ENCODE results near the gene DNASE2B. TPM values are rescaled to one million over a fixed set of nuclear protein-coding genes. Genes with fewer than 3 reads are reported as not detected.
A peak's percentile ranks its signal among the peaks of the same experiment; 100 is the strongest.

Gene DNASE2B
- polyA plus RNA-seq, 3 donors = not detected

DNA sequence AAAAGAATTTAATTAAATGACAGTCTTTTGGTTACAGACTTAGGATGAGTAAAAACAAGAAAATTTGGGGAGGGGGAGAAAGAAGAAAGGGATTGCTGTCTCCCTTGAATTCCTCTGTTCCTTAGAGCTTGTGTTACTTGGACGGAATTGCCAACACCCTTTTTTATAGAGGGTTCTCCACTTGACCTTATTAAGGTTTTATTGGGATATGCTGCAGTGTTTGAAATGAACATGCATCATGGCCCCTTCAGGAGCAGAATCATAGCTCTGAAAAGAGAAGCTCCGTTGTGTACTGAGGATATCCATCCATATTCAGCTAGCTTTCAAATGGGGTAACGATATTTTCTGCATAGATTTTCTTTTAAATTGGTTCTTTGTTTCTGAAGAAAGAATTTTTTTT lies 48.2 kb upstream of the DNASE2B start:
- TF ChIP-seq, protein P1, sequence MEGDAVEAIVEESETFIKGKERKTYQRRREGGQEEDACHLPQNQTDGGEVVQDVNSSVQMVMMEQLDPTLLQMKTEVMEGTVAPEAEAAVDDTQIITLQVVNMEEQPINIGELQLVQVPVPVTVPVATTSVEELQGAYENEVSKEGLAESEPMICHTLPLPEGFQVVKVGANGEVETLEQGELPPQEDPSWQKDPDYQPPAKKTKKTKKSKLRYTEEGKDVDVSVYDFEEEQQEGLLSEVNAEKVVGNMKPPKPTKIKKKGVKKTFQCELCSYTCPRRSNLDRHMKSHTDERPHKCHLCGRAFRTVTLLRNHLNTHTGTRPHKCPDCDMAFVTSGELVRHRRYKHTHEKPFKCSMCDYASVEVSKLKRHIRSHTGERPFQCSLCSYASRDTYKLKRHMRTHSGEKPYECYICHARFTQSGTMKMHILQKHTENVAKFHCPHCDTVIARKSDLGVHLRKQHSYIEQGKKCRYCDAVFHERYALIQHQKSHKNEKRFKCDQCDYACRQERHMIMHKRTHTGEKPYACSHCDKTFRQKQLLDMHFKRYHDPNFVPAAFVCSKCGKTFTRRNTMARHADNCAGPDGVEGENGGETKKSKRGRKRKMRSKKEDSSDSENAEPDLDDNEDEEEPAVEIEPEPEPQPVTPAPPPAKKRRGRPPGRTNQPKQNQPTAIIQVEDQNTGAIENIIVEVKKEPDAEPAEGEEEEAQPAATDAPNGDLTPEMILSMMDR (IDR thresholded peaks at IDR 0.05) = no peak

DNA sequence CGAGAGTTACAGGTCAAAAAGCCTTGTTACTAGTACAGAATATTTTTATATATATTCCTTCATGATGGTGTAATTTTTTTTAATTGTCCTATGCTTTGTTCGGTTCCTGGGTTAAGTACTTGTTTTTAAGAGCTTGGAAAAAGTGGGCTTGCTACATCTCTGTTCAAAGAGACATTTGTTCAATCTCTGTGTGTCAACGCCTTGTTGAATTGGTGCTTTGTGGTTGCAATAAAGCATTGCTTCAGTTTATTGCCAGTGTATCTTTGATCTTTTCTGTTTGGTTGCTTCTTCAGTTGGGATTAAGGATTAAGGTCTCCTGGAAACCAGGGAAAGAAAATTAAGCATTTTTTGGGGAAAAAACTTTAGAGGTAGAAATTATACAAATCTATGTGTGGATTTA lies 47.7 kb upstream of the DNASE2B start:
- intact Hi-C loops (cut with micrococcal nuclease) = no loop called here
- no peaks in the 10 kb centered on the region for H3K9me3 ChIP-seq (replicated peaks in 1 of 2; ENCODE audit: control insufficient read depth in 1 of 2, insufficient read depth in 1 of 2, low read length in 2 of 2)
- Mint-ChIP-seq H3K4me3 (no peak overlapping the region), H3K27ac (peak overlapping the region in 1 of 7 donors; percentile 20), H3K4me1 (no peaks in the 10 kb centered on the region), H3K36me3 (no peaks in the 10 kb centered on the region), H3K27me3 (ENCODE audit: low read depth in 3 of 3) (no peaks in the 10 kb centered on the region), H3K9me3 (peaks cover 0 to 2% (median 0%) of the 10 kb centered on the region in 7 donors)
- H3K4me2 ChIP-seq (replicated peaks; ENCODE audit: extremely low read depth, low read length, poor library complexity, severe bottlenecking) = no peak overlapping the region
- no peaks in the 10 kb centered on the region for H4K20me1 ChIP-seq (ENCODE audit: insufficient read depth, low read length)
- no peaks in the 10 kb centered on the region for H3K4me1 ChIP-seq (ENCODE audit: control insufficient read depth in 1 of 2, insufficient read depth in 2 of 2, low read length in 2 of 2)
- no peaks in the 10 kb centered on the region for H3K27me3 ChIP-seq (ENCODE audit: control insufficient read depth in 2 of 2, insufficient read depth in 2 of 2, low read length in 2 of 2)
- 100% methylated on average over 1 of the region's 3 CpGs for WGBS (ENCODE audit: insufficient coverage)
- DNase-seq = no peak
- no peak overlapping the region for H3K4me3 ChIP-seq (replicated peaks in 1 of 3; ENCODE audit: low read depth in 2 of 3, low read length in 3 of 3)
- H3K27ac ChIP-seq (ENCODE audit: low read depth in 1 of 2, low read length in 2 of 2) = no peak overlapping the region
- no peak overlapping the region for H3K9ac ChIP-seq (ENCODE audit: insufficient read depth, low read length, poor library complexity, severe bottlenecking)
- no peaks in the 10 kb centered on the region for H3K79me2 ChIP-seq (ENCODE audit: insufficient read depth, low read length)
- no peaks in the 10 kb centered on the region for H3K36me3 ChIP-seq (replicated peaks in 1 of 2; ENCODE audit: control insufficient read depth in 1 of 2, insufficient read depth in 2 of 2, low read length in 2 of 2)
- TF ChIP-seq, protein P1 (IDR thresholded peaks at IDR 0.05) = no peak
- no peak overlapping the region for H2AFZ ChIP-seq (ENCODE audit: insufficient read depth, low read depth, low read length, poor library complexity, severe bottlenecking)

More for the DNA sequence above, 48.2 kb upstream of the DNASE2B start:
- Mint-ChIP-seq H3K27ac (no peak overlapping the region), H3K4me1 (no peaks in the 10 kb centered on the region), H3K9me3 (peaks cover 0 to 2% (median 0%) of the 10 kb centered on the region in 7 donors), H3K36me3 (no peaks in the 10 kb centered on the region), H3K4me3 (no peak overlapping the region), H3K27me3 (ENCODE audit: low read depth in 3 of 3) (no peaks in the 10 kb centered on the region)
- no peaks in the 10 kb centered on the region for H3K27me3 ChIP-seq (ENCODE audit: control insufficient read depth in 2 of 2, insufficient read depth in 2 of 2, low read length in 2 of 2)
- no peaks in the 10 kb centered on the region for H3K9me3 ChIP-seq (replicated peaks in 1 of 2; ENCODE audit: control insufficient read depth in 1 of 2, insufficient read depth in 1 of 2, low read length in 2 of 2)
- H3K79me2 ChIP-seq (ENCODE audit: insufficient read depth, low read length) = no peaks in the 10 kb centered on the region
- H3K9ac ChIP-seq (ENCODE audit: insufficient read depth, low read length, poor library complexity, severe bottlenecking) = no peak overlapping the region
- H2AFZ ChIP-seq (ENCODE audit: insufficient read depth, low read depth, low read length, poor library complexity, severe bottlenecking) = no peak overlapping the region
- WGBS (ENCODE audit: insufficient coverage) = no CpG with 5 or more reads among the region's 3 CpGs
- H3K27ac ChIP-seq (ENCODE audit: low read depth in 1 of 2, low read length in 2 of 2) = no peak overlapping the region
- DNase-seq = no peak
- H3K4me1 ChIP-seq (ENCODE audit: control insufficient read depth in 1 of 2, insufficient read depth in 2 of 2, low read length in 2 of 2) = no peaks in the 10 kb centered on the region
- H4K20me1 ChIP-seq (ENCODE audit: insufficient read depth, low read length) = no peaks in the 10 kb centered on the region
- no peaks in the 10 kb centered on the region for H3K36me3 ChIP-seq (replicated peaks in 1 of 2; ENCODE audit: control insufficient read depth in 1 of 2, insufficient read depth in 2 of 2, low read length in 2 of 2)
- H3K4me3 ChIP-seq (replicated peaks in 1 of 3; ENCODE audit: low read depth in 2 of 3, low read length in 3 of 3) = no peak overlapping the region
- H3K4me2 ChIP-seq (replicated peaks; ENCODE audit: extremely low read depth, low read length, poor library complexity, severe bottlenecking) = no peak overlapping the region
- intact Hi-C loops (cut with micrococcal nuclease) = no loop called here
